Renal cortex interstitium (tissue), 11 donors: ENCODE results near the gene ACAD9. TPM values are rescaled to one million over a fixed set of nuclear protein-coding genes. Genes with fewer than 3 reads are reported as not detected.
"Not testable (repeated sequence)": the region's sequence is repeated elsewhere in the genome, so short reads cannot be mapped to it uniquely, and the experiment has no call there.

ENCODE experiments used
- DNase-seq, 11 donors: peaks; one replicate each; pipeline ENCODE4 v3.0.0-alpha.2; 2013; ENCODE audit warnings: low read depth in 9 of 11, low spot score in 4 of 11; ENCODE audit errors: extremely low read depth in 1 of 11
- polyA plus RNA-seq, 3 donors: library from polyadenylated mRNA; unstranded; fragments of 120-200 nt; gene quantifications; one replicate each; pipeline ENCODE4 v1.2.1, GENCODE V29; 2013; ENCODE audit not compliant: insufficient read length in 3 of 3

ACAD9 gene
- polyA plus RNA-seq, 3 donors, result 39.5 to 49.2 (median 39.9) TPM

DNA sequence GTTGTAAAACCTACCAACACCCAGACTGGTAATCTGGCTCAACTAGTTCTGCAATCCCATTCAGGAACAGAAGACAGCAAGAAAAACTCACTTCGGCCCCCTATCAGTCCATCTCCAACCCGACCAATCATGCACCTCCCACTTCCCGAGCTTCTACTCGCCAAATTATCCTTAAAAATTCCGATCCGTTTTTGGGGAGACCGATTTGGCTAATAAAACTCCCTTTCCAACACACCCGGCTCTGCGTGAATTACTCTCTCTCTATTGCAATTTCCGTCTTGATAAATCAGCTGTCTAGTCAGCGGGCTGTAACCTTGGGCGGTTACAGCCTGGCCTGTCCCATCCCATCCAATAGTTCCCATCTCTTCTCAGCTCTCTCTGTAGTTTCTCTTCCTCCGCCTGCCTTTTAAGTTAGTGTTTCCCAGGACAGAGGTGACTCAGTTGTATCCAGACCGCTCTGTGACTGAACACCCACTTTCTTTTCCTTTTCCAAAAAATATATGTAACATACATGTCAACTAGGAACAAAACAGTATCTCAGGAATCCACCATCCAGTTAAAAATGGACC, 780 bp upstream of the ACAD9 start:
- DNase-seq, result peak in 2 of 11 donors; percentile 9 to 28

DNA sequence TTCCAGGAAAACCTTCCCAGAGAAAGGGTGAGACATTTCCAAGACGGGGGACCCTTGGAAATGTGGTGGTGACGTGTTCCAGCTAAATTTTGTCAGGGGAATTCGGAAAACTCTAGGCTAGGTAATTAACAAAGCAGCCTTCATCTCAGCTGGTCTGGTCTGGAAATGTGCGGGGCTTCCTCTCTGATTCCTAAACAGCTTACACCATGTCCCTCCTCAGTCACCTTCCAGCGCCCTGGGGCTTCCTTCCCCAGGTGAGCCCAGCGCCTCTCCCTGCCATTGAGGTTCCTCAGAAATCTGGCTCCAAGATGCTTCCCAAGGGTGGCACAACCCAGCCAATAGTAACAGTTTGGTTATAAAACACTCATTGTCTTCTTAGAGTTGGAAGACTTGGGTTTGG, 571 bp downstream of the ACAD9 start:
- DNase-seq, result no peak

DNA sequence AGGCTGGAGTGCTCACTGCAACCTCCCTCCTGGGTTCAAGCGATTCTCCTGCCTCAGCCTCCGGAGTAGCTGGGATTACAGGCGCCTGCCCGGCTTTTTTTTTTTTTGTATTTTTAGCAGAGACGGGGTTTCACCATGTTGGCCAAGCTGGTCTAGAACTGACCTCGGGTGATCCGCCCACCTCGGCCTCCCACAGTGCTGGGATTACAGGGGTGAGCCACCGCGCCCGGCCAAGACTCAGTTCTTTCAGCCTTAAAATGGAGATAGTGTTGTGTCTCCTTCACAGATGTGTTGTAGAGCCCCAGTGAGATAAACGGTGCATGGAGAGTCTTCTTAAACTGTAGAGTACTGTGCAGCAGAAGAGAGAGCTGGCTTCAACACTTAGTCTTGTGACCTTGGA, 1.0 kb downstream of the ACAD9 start:
- not testable (repeated sequence) for DNase-seq

DNA sequence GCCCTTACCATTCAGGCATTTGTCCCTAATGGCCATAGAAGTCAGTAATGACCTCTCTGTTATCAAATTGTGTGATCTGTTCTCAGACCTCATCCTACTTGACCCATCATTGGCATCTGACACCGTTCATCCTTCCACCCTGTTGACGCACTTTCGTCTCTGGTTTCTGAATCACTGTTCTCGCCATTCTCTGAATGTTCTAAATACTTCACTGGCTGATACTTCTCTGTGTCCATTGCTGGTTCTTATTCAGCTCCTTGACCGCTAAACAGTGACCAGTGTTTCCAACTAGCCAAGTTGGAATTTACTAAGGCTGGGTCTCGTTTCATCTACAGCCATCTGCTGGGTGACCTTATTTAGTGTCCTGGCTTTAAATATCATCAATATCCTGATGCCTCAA, 2.2 kb downstream of the ACAD9 start:
- no peak for DNase-seq

DNA sequence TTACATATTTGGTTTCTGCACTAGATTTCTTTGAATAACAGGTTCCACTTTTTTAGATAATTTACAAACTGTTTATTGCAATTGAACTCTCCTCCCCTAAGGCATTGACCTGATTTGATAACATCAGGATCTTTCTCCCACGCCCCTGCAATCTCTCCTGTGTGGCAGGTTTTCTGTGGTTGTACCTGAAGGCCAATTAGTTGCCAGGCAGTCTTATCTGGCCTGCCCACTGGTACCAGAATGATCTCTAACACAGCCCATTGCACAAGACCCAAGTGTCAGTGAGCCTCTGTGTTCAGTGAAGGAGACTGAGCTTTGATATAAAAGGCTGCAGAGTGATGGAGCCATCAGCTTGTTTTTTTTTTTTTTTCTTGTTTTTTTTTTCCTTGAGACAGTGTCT, 3.3 kb downstream of the ACAD9 start:
- no peak for DNase-seq

DNA sequence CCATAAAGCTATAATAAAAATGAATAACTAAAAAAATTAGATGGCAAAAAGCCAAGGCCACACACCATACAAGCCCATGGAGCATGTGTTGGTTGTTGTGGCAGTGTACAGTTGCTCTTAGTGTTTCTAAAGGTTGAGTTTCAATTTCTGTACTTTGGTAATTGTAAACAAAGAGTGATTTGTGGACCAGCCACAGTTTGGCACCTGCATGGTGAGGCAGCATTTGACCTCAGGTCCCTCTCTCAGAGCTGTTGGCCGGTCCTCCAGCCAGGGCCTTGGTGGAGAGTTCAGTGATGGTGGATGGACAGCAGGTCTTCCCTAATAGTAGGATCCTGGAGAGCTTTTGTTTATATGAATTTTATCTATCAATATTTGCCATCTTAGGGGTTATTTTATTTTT, 5.6 kb downstream of the ACAD9 start:
- DNase-seq, result no peak

DNA sequence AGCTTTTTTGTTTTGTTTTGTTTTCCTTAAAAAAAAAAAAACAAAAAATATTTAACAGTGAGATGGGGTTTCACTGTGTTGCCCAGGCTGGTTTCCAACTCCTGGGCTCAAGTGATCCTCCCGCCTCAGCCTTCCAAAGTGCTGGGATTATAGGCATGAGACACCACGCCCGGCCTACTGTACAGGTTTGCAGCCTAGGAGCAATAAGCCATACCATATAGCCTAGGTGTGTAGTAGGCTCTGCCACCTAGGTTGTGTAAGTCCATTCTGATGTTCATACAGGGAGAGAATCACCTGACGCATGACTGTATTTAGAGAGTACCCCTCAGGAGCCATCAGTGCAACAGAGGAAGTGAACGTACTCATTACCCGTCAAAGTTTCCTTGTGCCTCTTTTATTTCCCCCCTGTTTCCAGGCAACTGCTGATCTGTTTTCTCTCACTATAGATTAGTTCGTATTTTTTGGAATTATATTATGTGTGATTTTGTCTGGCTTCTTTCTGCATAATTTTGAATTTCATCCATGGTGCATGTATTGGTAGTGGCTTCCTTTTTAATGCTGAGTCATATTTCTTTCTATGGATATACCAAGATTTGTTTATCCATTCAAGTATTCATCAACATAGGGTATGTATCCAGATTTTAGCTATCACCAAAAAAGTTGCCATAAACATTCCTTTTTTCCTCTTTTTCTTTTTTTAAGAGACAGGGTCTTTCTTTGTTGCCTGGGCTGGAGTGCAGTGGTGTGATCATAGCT, 9.9 kb downstream of the ACAD9 start:
- DNase-seq, result no peak

DNA sequence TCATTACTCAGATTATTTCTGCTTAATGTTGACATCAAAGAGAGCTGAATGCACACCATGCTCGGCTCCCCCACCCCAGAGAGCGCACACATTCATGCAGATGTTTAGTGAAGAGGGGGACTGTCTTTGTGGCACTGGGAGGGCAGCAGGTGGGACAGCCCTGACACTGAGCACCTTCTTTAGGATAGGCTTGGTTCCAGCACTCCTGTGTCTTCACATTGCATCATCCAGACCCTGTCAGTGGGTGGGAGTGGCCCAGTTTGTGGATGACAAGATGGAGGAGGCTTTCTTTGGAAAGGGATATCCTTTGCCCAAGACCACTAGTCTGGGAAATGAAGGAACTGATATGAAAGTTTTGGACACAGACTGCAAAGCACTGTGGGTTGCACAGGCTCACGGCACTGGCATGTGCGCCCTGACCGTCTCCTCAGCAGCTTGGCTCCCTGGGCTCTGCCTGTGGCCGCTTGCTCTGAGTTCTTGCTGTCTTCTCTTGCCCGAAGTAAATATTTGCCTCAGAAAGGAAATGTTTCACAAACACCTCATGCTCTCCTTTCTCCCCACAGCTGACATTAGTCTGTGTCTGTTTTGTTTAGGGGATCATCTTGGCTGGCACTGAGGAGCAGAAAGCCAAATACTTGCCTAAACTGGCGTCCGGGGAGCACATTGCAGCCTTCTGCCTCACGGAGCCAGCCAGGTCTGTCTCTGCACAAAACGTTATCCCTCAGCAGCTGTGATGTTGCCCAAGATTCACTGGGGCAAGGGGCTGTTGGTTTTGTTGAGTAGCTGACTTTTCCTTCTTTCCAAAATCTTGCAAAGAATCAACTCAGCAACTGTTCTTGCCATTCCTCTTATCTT, 16.6 kb downstream of the ACAD9 start:
- DNase-seq, result no peak

DNA sequence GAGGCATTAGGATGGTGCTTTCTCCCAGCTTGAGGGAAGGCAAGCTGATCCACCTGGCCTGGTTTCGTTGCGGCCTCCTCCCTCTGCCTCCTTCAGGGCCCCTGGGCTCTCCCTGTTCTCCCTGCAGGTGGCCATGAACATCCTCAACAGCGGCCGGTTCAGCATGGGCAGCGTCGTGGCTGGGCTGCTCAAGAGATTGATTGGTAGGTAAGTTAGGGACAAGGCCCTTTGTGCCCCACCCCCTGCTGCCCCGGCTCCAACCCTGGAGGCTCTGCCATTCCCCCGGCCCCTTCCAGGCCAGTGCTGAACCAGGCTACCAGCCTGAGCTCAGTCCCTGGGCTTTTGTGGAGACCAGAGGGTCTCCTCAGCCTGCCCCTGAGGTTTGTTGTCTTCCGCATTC, 23.0 kb downstream of the ACAD9 start:
- no peak for DNase-seq

DNA sequence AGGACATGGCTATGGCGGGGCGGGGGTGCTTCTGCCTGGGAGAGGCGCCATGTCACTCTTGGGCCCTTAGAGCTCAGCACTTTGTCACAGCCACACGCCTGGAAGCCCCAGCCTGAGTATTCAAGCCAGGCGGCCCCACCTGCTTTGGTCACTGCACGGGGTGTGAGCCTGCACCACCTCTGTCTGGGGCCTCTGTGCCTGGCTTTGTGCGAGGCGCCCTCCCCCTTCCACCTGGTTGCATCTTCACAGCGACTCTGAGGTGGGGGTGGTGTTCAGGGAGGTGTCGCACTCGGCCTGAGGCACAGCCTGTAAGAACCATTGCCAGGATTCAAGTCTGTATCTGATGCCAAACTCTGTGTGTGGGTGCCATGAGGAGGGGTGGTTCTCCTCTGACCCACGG, 24.1 kb downstream of the ACAD9 start:
- DNase-seq, result no peak

DNA sequence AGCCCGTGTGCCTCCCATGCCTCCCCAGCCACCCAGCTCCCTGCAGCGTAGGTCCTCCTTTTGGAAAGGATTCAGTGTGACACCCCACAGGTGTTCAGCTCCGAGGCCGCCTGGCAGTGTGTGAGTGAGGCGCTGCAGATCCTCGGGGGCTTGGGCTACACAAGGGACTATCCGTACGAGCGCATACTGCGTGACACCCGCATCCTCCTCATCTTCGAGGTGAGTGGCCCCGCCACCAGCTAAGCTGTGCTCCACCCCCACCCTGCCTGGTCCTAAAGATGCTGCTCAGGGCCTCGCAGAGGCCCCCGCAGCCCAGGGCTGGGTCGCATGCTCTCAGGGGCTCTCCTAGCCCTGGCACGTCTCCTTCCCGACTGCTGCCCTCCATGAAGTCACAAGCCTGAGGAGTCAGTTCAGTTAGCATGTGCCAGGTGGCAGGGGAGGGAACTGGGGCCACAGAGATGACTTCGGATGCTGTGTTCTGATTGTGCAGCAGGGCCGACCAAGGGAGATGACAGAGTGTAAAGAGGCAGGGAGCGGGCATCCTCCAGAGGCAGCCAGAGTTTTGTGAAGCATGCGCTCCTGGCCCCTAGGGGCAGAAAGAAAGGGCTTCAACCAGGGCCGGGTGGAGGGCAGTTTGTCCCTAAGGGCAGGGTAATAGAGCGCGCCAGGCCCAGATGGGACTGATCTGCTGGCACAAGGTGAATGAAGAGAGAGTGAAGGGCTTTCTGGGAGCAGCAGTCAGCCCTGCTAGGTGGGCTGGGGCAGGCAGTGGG, 26.8 kb downstream of the ACAD9 start:
- DNase-seq, result no peak

DNA sequence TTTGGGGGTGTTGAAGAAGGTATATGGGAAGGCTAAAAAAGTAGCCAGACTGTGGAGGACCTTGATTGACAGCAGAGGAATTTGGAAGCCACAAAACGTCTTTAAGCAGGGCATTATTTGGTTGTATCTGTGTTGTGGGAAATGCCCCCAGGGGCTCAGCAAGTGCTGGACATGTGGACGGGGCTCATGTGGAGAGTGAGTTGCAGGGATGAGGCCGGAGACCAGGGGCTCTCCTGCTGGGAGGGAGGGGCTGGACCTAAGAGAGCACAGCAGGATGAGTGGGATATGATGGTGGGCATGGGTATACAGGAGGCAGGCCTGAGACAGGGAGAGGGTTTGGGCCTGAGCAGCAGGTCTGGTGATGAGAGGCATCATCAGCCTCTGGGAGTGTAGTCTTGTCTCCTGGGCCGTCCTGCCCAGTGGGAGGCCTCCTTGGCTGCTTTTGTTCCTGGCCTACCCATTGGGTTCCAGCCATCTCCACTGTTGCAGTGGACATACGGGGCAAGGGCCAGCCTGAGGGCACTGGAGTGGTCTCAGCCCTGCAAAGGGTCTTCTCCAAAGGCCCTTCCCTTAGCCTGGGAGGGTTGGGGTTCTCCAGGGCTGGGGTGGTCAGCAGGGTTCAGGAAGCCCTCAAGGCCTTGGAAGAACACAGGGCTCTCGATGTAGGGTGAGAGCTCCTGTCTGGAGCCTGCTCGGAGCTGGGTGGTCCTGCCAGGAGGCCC, 27.5 kb downstream of the ACAD9 start:
- DNase-seq, result no peak

DNA sequence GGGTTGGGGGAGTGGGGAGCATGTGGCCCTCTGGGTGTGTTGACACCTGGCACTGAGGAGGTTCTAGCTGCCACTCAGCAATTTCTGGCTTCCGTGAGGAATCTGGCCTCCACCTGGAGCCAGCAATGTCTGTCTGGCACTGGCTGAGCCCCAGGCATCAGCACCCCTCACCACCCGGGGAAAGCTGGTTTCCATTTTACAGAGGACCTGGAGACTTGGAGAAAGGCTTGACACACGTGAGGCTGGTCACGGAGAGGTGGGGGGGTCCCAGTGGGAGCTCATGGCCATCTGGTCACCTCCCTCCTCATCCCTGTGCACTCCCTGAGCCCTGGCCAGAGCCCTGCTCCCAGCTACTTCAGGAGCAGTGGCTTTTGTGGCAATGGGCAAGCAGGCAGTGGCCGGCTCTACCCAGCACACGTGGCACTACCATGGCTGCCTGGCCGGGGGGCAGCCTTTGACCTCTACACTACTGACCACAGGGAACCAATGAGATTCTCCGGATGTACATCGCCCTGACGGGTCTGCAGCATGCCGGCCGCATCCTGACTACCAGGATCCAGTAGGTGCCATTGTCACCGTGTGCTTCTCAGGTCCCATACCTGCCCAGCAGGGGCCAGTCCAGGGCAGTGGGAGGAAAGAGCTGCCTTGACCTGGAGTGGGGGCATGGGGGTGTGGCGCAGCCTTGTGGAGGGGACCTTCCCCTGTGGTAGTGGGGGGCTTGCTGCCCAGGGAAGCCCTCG, 28.5 kb downstream of the ACAD9 start:
- DNase-seq, result no peak

DNA sequence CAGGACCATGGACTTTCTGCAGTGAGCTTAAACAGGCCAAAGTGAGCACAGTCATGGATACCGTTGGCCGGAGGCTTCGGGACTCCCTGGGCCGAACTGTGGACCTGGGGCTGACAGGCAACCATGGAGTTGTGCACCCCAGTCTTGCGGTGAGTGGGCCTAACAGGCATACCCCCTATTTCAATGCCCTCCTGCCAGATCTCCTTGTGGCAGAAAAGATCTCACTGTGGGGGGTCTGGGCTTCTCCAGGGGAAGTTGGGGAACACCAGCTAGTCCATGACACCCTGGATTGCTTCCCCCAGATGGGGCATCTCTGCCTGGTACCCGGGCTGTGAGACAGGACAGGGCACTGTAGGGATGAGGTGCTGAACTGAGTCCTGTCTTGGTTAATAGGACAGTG, 29.5 kb downstream of the ACAD9 start:
- DNase-seq, result no peak

DNA sequence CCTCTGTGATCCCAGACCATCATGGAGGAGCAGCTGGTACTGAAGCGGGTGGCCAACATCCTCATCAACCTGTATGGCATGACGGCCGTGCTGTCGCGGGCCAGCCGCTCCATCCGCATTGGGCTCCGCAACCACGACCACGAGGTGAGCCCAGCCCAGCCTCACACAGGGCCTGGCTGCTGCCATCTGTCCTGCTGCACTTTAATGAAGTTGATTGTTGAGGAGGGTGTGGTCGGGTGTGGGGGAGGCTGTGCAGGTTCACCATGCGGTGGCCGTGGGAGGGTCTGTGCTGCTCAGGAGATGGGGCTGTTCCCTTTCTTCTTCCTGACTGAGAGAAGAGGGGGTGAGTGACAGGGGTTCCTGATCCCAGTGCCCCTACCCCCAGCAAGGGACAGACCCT, 30.6 kb downstream of the ACAD9 start:
- no peak for DNase-seq

DNA sequence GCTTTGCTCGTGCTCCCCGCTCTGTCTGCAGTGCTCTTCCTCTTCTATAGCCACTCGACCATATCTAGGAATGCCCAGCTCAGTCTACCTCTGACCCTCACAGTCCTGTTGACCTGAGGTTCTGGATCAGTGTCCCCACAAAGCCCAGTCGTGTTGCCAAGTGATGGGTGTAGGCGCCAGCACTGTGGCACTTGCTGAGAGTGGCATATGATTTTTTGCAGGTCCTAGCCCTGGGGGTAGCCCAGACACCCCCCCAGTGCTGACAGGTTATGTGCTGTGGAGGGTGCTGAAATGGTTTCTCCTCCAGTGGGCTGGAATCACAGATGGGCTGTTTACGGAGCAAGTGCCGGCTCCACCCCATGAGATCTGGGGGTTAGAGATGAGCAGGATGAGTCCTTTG, 32.5 kb downstream of the ACAD9 start:
- DNase-seq, result no peak

DNA sequence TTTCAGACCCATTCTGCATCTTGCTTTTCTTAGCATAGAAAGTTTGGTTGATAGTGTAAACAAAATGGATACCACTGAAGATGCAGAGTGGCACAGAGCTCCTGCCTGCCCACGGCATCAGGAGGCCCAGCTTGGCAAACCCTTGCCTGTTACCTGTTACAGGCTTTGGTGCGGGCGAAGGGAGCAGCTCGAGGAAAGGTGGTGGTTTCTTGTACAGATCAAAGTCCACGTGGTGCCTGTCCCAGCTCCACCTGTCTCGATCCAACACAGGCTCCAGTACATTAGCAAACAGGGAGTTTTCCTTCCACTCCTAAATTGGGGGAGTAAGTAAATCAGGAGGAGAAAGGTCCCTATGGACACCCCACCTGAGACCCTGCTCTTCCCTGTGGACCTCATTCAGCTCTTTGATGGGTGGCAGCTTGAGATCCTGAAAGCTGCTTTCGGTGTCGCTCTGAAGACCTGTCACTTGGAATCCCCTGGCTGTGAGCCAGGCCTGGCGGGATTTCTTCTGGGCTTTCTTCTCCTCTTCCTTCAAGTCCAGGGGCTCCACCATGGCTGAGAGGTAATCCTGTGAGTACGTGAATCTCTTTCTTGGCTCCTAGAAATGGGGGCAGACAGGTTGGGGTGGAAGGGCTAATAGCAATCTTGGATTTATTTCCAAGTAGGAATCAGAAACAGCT, 35.7 kb downstream of the ACAD9 start:
- DNase-seq, result no peak

DNA sequence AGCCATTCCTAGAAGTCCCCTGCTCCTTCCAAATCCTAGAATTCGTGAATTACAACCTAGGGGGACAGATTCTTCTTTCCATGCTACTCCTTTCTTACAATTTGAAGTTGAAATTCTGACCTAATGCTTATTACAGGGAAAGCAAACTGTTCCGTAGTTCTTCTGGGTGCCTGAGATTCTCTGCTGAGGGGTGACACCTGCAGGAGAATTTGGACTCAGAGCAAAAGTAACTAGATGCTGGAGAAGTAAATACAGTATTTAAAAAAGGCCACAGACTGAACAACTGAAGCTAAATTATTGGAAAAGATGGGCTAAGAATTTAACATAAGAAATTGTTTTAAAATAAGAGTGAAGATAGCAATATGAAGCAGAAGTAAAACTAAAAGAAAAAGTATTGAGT, 37.9 kb downstream of the ACAD9 start:
- no peak for DNase-seq
